HG02870 (cell line): ENCODE measurements around the gene USP22.
"Not testable (repeated sequence)": the region's sequence is repeated elsewhere in the genome, so short reads cannot be mapped to it uniquely, and the experiment has no call there.

Source experiments
- ATAC-seq: cut with Tn5 transposase; IDR thresholded peaks from one replicate; pipeline ENCODE4 v1.9.1; 2021; ENCODE audit warnings: mild to moderate bottlenecking, moderate library complexity; ENCODE audit not compliant: unreplicated experiment

Gene USP22

GRCh38 chr17:20989991-20990855, 52.6 kb downstream of the USP22 start:
- no peak for ATAC-seq

- ATAC-seq, result no peak
Measured at GRCh38 chr17:20989481-20989880, 53.3 kb downstream of the USP22 start.

- ATAC-seq, result no peak
Measured at GRCh38 chr17:20988896-20989295, 53.9 kb downstream of the USP22 start.

- ATAC-seq, result no peak
Measured at GRCh38 chr17:20988001-20988636, 54.7 kb downstream of the USP22 start.

GRCh38 chr17:20987511-20987910, 55.3 kb downstream of the USP22 start:
- no peak for ATAC-seq

GRCh38 chr17:20986767-20987510, 55.9 kb downstream of the USP22 start:
- no peak for ATAC-seq

GRCh38 chr17:20983359-20983637, 59.5 kb downstream of the USP22 start:
- no peak for ATAC-seq

GRCh38 chr17:20982589-20983358, 60.0 kb downstream of the USP22 start:
- no peak for ATAC-seq

GRCh38 chr17:20981046-20981920, 61.5 kb downstream of the USP22 start:
- ATAC-seq, result no peak

GRCh38 chr17:20979792-20980083, 63.1 kb downstream of the USP22 start:
- ATAC-seq, result no peak

GRCh38 chr17:20979007-20979791, 63.6 kb downstream of the USP22 start:
- not testable (repeated sequence) for ATAC-seq

- ATAC-seq, result not testable (repeated sequence)
Measured at GRCh38 chr17:20977609-20978253, 65.1 kb downstream of the USP22 start.

- ATAC-seq, result no peak
Measured at GRCh38 chr17:20975566-20975965, 67.2 kb downstream of the USP22 start.

GRCh38 chr17:20970329-20970728, 72.5 kb downstream of the USP22 start:
- ATAC-seq, result no peak

GRCh38 chr17:20968913-20969616, 73.7 kb downstream of the USP22 start:
- no peak for ATAC-seq

GRCh38 chr17:20967776-20968175, 75.0 kb downstream of the USP22 start:
- no peak for ATAC-seq

GRCh38 chr17:20966870-20967269, 75.9 kb downstream of the USP22 start:
- no peak for ATAC-seq

- ATAC-seq, result no peak
Measured at GRCh38 chr17:20965492-20965891, 77.3 kb downstream of the USP22 start.
